Measurements from ENCODE around the gene WASL.

- TF ChIP-seq, protein P1, sequence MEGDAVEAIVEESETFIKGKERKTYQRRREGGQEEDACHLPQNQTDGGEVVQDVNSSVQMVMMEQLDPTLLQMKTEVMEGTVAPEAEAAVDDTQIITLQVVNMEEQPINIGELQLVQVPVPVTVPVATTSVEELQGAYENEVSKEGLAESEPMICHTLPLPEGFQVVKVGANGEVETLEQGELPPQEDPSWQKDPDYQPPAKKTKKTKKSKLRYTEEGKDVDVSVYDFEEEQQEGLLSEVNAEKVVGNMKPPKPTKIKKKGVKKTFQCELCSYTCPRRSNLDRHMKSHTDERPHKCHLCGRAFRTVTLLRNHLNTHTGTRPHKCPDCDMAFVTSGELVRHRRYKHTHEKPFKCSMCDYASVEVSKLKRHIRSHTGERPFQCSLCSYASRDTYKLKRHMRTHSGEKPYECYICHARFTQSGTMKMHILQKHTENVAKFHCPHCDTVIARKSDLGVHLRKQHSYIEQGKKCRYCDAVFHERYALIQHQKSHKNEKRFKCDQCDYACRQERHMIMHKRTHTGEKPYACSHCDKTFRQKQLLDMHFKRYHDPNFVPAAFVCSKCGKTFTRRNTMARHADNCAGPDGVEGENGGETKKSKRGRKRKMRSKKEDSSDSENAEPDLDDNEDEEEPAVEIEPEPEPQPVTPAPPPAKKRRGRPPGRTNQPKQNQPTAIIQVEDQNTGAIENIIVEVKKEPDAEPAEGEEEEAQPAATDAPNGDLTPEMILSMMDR (IDR thresholded peaks at IDR 0.05) = peak in 1 of 6 experiments; percentile 44
- TF ChIP-seq POLR2A (IDR thresholded peaks at IDR 0.05) = no peak
- TF ChIP-seq POLR2AphosphoS5 (IDR thresholded peaks at IDR 0.05) = no peak
- TF ChIP-seq EP300 (IDR thresholded peaks at IDR 0.05) = no peak
These were observed 694 bp upstream of the WASL start for GRCh38 chr7:123749537-123749857.
